B cell (primary cell): Measurements from ENCODE around the gene OR6B2. TPM values are rescaled to one million over a fixed set of nuclear protein-coding genes. Genes with fewer than 3 reads are reported as not detected.

Source experiments
- ATAC-seq: fragments of 200-7000 bp; cut with Tn5 transposase; one replicate; pipeline ENCODE4 v1.10.0; 2021; ENCODE audit warnings: low read depth, mild to moderate bottlenecking, moderate number of reproducible peaks, moderate library complexity
- CTCF ChIA-PET: fragments of 350-600 bp; sonication (Branson Sonifier 250); formaldehyde crosslinking; loops from one replicate; lab custom pipeline; 2021; ENCODE audit warnings: antibody characterized with exemption, inconsistent platforms; lab: Charles Lee
- POLR2A ChIA-PET: fragments of 350-600 bp; sonication (Branson Sonifier 250); formaldehyde crosslinking; loops from one replicate; lab custom pipeline; 2021; ENCODE audit warnings: antibody characterized with exemption; lab: Charles Lee
- DNase-seq: peaks from one replicate; pipeline ENCODE4 v3.0.0; 2013
- H2AFZ ChIP-seq: 2 replicates; pipeline ENCODE4 v1.6.1; 2012; ENCODE audit warnings: mild to moderate bottlenecking, low read depth, low read length; ENCODE audit not compliant: insufficient read depth, poor library complexity, severe bottlenecking
- H3K27ac ChIP-seq, 2 donors: 1 replicate in 1 of 2; 2 replicates in 1 of 2; pipeline ENCODE4 v1.5.1; 2012 to 2013; ENCODE audit warnings: low read length in 2 of 2, mild to moderate bottlenecking in 2 of 2, moderate library complexity in 1 of 2
- H3K27me3 ChIP-seq, 4 experiments: fragments of 200-600 bp in 1 of 4; sonication (generic) in 1 of 4; replicated peaks in 1 of 4; 1 replicate in 2 of 4; 2 replicates in 2 of 4; pipeline versions ENCODE4 v1.6.1 to v1.7.0; 2013 to 2016; ENCODE audit warnings: low read length in 3 of 4, mild to moderate bottlenecking in 2 of 4, mixed read lengths in 1 of 4, moderate library complexity in 1 of 4; ENCODE audit not compliant: insufficient read depth in 4 of 4, control insufficient read depth in 3 of 4; ENCODE audit errors: control extremely low read depth in 1 of 4
- H3K36me3 ChIP-seq, 2 experiments: replicated peaks in 1 of 2; 1 replicate in 1 of 2; 2 replicates in 1 of 2; pipeline versions ENCODE4 v1.6.1 to v1.7.1; 2013; ENCODE audit warnings: low read length in 1 of 2; ENCODE audit not compliant: insufficient read depth in 2 of 2, control insufficient read depth in 1 of 2; ENCODE audit errors: control extremely low read depth in 1 of 2, extremely low read depth in 1 of 2
- H3K4me1 ChIP-seq, 2 donors: fragments of 200-600 bp in 1 of 2; sonication (generic) in 1 of 2; 1 replicate in 1 of 2; 2 replicates in 1 of 2; pipeline versions ENCODE4 v1.5.1 to v1.6.1; 2013 to 2017; ENCODE audit warnings: low read length in 2 of 2; ENCODE audit not compliant: control insufficient read depth in 2 of 2, insufficient read depth in 2 of 2
- H3K4me2 ChIP-seq: replicated peaks from 2 replicates; pipeline ENCODE3; 2012; ENCODE audit warnings: mild to moderate bottlenecking, low read depth, low read length; ENCODE audit not compliant: poor library complexity, severe bottlenecking
- H3K4me3 ChIP-seq, 5 experiments: fragments of 200-600 bp in 1 of 5; sonication (generic) in 1 of 5; 1 replicate in 3 of 5; 2 replicates in 2 of 5; pipeline versions ENCODE4 v1.5.1 to v1.7.0; 2011 to 2016; ENCODE audit warnings: low read length in 4 of 5, mild to moderate bottlenecking in 4 of 5, low read depth in 2 of 5, control low read depth in 1 of 5, moderate library complexity in 1 of 5; ENCODE audit not compliant: insufficient read depth in 1 of 5; ENCODE audit errors: control extremely low read depth in 1 of 5, extremely low read depth in 1 of 5
- H3K79me2 ChIP-seq: fragments of 200-600 bp; sonication (generic); one replicate; pipeline ENCODE4 v1.6.0; 2016; ENCODE audit warnings: low read length; ENCODE audit not compliant: control insufficient read depth, insufficient read depth
- H3K9ac ChIP-seq: fragments of 200-600 bp; sonication (generic); 2 replicates; pipeline ENCODE4 v1.6.1; 2017; ENCODE audit warnings: mild to moderate bottlenecking, low read length, moderate library complexity
- H3K9me3 ChIP-seq, 3 donors: one replicate each; pipeline versions ENCODE4 v1.6.1 to v1.7.1; 2013; ENCODE audit warnings: low read length in 2 of 3; ENCODE audit not compliant: control insufficient read depth in 2 of 3, insufficient read depth in 1 of 3; ENCODE audit errors: control extremely low read depth in 1 of 3
- H4K20me1 ChIP-seq: 2 replicates; pipeline ENCODE4 v1.6.0; 2012; ENCODE audit warnings: mild to moderate bottlenecking, low read length; ENCODE audit not compliant: insufficient read depth, control insufficient read depth, poor library complexity, severe bottlenecking
- H3K27ac Mint-ChIP-seq: one replicate; pipeline ENCODE4 v1.8.0; 2021; ENCODE audit warnings: mixed read lengths
- H3K27me3 Mint-ChIP-seq: one replicate; pipeline ENCODE4 v1.8.0; 2021; ENCODE audit warnings: mixed read lengths
- H3K4me1 Mint-ChIP-seq: one replicate; pipeline ENCODE4 v1.8.0; 2021; ENCODE audit warnings: mixed read lengths
- H3K4me3 Mint-ChIP-seq: one replicate; pipeline ENCODE4 v1.8.0; 2021; ENCODE audit warnings: mixed read lengths
- H3K9me3 Mint-ChIP-seq: one replicate; pipeline ENCODE4 v1.8.0; 2022; ENCODE audit warnings: mixed read lengths; ENCODE audit not compliant: insufficient read depth
- EZH2 ChIP-seq: IDR thresholded peaks from 2 replicates; pipeline ENCODE4 v1.6.1; 2012; ENCODE audit warnings: borderline replicate concordance, low read depth, mild to moderate bottlenecking, moderate library complexity, low read length; ENCODE audit not compliant: insufficient read depth, poor library complexity, severe bottlenecking
- WGBS: methylation state at CpG from one replicate; pipeline ENCODE4 v1.1.5; 2013; ENCODE audit warnings: missing lambda C conversion rate; ENCODE audit not compliant: insufficient coverage; 5-methylcytosine and 5-hydroxymethylcytosine counted together
- intact Hi-C: fragments of 100-400 bp; cut with micrococcal nuclease; formaldehyde crosslinking; loops from one replicate; pipeline ENCODE4 v1.10.0; 2022
- polyA plus RNA-seq: library from polyadenylated mRNA; depleted of rRNA; stranded (reverse); fragments of >200 nt; gene quantifications from 2 replicates; pipeline ENCODE4 v1.2.3, GENCODE V29; 2012
- total RNA-seq, 2 donors: library from RNA; stranded (reverse); fragments of 120-200 nt in 1 of 2; gene quantifications; 1 replicate in 1 of 2; 2 replicates in 1 of 2; pipeline versions ENCODE4 v1.2.3 to v1.2.4, GENCODE V29; 2013 to 2022
- TF ChIP-seq, protein P1 (sequence below): fragments of 200-600 bp; IDR thresholded peaks from one replicate; pipeline ENCODE4 v1.8.0; 2022; ENCODE audit warnings: antibody characterized with exemption, mild to moderate bottlenecking

OR6B2 gene
- total and polyA plus RNA-seq, 2 donors (not counting 1 experiment from before 2014, with no cell fraction given), result not detected

DNA sequence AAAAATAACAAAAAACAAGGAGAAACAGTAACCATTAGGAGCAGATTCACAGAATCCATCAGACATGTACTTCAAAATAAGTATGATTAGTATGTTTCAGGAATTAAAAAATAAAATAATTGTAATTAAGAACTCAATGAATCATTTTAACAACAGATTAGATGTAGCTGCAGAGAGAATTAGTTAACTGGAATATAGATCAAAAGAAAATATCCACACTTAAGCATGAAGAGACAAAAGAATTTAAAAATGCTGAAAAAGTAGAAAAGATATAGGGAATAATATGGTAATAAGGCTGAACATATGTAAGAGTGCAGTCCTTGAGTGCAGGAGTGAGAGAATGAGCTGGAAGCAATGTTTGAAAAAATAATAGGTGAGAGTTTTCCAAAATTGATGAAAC lies 47.2 kb upstream of the OR6B2 start:
- intact Hi-C loops, result no loop called here
- no peaks in the 10 kb centered on the region for H3K36me3 ChIP-seq
- ATAC-seq (no peak), DNase-seq (no peak)
- no peak overlapping the region for H3K27ac Mint-ChIP-seq
- no peak overlapping the region for H3K4me2 ChIP-seq
- H3K79me2 ChIP-seq, result no peaks in the 10 kb centered on the region
- TF ChIP-seq EZH2, result no peak
- TF ChIP-seq, protein P1, sequence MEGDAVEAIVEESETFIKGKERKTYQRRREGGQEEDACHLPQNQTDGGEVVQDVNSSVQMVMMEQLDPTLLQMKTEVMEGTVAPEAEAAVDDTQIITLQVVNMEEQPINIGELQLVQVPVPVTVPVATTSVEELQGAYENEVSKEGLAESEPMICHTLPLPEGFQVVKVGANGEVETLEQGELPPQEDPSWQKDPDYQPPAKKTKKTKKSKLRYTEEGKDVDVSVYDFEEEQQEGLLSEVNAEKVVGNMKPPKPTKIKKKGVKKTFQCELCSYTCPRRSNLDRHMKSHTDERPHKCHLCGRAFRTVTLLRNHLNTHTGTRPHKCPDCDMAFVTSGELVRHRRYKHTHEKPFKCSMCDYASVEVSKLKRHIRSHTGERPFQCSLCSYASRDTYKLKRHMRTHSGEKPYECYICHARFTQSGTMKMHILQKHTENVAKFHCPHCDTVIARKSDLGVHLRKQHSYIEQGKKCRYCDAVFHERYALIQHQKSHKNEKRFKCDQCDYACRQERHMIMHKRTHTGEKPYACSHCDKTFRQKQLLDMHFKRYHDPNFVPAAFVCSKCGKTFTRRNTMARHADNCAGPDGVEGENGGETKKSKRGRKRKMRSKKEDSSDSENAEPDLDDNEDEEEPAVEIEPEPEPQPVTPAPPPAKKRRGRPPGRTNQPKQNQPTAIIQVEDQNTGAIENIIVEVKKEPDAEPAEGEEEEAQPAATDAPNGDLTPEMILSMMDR, result no peak
- H3K9ac ChIP-seq, result no peak overlapping the region
- no peaks in the 10 kb centered on the region for H4K20me1 ChIP-seq
- POLR2A ChIA-PET, result no interaction called here
- H3K9me3 ChIP-seq, result peaks cover 5 to 21% (median 11%) of the 10 kb centered on the region in 3 donors
- no peaks in the 10 kb centered on the region for H3K4me1 Mint-ChIP-seq
- no peaks in the 10 kb centered on the region for H3K4me1 ChIP-seq
- CTCF ChIA-PET, result no interaction called here
- H3K4me3 Mint-ChIP-seq, result no peak overlapping the region
- no peak overlapping the region for H2AFZ ChIP-seq
- H3K4me3 ChIP-seq, result no peak overlapping the region
- H3K27me3 Mint-ChIP-seq, result peaks cover 22% of the 10 kb centered on the region
- no peak overlapping the region for H3K27ac ChIP-seq
- H3K9me3 Mint-ChIP-seq, result no peaks in the 10 kb centered on the region
- H3K27me3 ChIP-seq, result peaks cover 0 to 3% (median 0%) of the 10 kb centered on the region in 4 experiments

DNA sequence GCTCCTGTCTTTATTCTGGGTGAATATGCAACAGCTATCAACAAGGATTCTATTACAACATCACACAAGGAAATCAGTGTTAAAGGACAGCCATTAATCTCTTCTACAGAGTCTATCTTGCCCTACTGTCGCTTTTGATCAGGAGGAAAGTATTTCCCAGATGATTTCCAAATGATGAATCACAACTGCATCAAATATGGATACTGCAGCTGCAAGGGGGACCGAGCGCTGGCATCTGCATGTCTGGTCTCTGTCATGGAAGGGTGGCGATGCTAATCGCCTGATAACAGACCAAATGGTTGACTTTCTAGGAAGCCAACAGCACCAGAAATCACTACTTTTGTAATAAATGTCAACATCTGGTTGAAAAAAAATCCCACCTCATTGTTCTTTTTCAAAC lies 44.3 kb upstream of the OR6B2 start:
- TF ChIP-seq, protein P1, result no peak
- no peak for TF ChIP-seq EZH2
- H3K4me1 Mint-ChIP-seq, result no peaks in the 10 kb centered on the region
- Histone ChIP-seq H3K79me2 (no peaks in the 10 kb centered on the region), H3K9me3 (peaks cover 5 to 21% (median 7%) of the 10 kb centered on the region in 3 donors), H3K27ac (no peak overlapping the region), H3K4me1 (no peaks in the 10 kb centered on the region), H2AFZ (no peak overlapping the region), H3K27me3 (peaks cover 0 to 7% (median 2%) of the 10 kb centered on the region in 4 experiments), H3K36me3 (no peaks in the 10 kb centered on the region), H3K4me2 (no peak overlapping the region), H3K4me3 (no peak overlapping the region), H4K20me1 (no peaks in the 10 kb centered on the region), H3K9ac (no peak overlapping the region)
- ATAC-seq, result no peak
- 52% methylated on average over 5 of the region's 5 CpGs for WGBS
- intact Hi-C loops, result no loop called here
- no peak overlapping the region for H3K4me3 Mint-ChIP-seq
- H3K27me3 Mint-ChIP-seq, result peaks cover 24% of the 10 kb centered on the region
- H3K27ac Mint-ChIP-seq, result no peak overlapping the region
- no peak for DNase-seq
- ChIA-PET CTCF (interaction anchor here (0.7 to 1.1 kb wide), 2 partner anchors 8 to 14 kb away, joined by 3 read pairs; no protein-coding TSS in a partner anchor), POLR2A (no interaction called here)
- H3K9me3 Mint-ChIP-seq, result no peaks in the 10 kb centered on the region
